Epithelial cell of proximal tubule (primary cell): ENCODE measurements around the gene PRPF40B. TPM values are rescaled to one million over a fixed set of nuclear protein-coding genes. Genes with fewer than 3 reads are reported as not detected.

Experiments used
- DNase-seq: peaks from one replicate; pipeline ENCODE4 v3.0.0-alpha.2; 2011; ENCODE audit warnings: low read depth
- H3K4me3 ChIP-seq: 2 replicates; pipeline ENCODE4 v1.5.1; 2011; ENCODE audit warnings: low read depth, mild to moderate bottlenecking, low read length
- total RNA-seq: library from RNA; depleted of rRNA; stranded (reverse); fragments of >200 nt; gene quantifications from 2 replicates; pipeline ENCODE4 v1.2.3, GENCODE V29; 2015
- TF ChIP-seq, protein P1 (sequence below): conservative IDR thresholded peaks from 2 replicates; pipeline ENCODE4 v1.5.1; 2012; ENCODE audit warnings: low read depth, mild to moderate bottlenecking, low read length

PRPF40B gene
- total RNA-seq, 1 donor from 2014 or later = 10.6 TPM

DNA sequence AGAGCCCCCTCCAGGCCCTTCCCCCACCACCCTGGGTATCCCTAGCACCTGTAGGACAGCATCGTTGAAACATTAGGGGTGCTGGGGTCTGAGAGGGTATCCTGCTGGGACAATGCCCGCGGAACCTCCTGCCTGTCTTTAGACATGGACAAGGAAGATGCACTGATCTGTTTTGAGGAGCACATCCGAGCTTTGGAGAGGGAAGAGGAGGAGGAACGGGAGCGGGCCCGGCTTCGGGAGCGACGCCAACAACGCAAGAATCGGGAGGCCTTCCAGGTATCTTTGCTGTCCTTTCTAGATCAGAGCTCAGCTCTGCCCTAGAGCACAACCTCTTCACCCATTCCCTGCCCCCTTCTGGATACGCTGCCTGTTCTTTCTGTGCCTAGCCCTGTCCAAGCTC lies 13.2 kb downstream of the PRPF40B start:
- TF ChIP-seq, protein P1, sequence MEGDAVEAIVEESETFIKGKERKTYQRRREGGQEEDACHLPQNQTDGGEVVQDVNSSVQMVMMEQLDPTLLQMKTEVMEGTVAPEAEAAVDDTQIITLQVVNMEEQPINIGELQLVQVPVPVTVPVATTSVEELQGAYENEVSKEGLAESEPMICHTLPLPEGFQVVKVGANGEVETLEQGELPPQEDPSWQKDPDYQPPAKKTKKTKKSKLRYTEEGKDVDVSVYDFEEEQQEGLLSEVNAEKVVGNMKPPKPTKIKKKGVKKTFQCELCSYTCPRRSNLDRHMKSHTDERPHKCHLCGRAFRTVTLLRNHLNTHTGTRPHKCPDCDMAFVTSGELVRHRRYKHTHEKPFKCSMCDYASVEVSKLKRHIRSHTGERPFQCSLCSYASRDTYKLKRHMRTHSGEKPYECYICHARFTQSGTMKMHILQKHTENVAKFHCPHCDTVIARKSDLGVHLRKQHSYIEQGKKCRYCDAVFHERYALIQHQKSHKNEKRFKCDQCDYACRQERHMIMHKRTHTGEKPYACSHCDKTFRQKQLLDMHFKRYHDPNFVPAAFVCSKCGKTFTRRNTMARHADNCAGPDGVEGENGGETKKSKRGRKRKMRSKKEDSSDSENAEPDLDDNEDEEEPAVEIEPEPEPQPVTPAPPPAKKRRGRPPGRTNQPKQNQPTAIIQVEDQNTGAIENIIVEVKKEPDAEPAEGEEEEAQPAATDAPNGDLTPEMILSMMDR = no peak
- H3K4me3 ChIP-seq = no peak overlapping the region
- no peak for DNase-seq

DNA sequence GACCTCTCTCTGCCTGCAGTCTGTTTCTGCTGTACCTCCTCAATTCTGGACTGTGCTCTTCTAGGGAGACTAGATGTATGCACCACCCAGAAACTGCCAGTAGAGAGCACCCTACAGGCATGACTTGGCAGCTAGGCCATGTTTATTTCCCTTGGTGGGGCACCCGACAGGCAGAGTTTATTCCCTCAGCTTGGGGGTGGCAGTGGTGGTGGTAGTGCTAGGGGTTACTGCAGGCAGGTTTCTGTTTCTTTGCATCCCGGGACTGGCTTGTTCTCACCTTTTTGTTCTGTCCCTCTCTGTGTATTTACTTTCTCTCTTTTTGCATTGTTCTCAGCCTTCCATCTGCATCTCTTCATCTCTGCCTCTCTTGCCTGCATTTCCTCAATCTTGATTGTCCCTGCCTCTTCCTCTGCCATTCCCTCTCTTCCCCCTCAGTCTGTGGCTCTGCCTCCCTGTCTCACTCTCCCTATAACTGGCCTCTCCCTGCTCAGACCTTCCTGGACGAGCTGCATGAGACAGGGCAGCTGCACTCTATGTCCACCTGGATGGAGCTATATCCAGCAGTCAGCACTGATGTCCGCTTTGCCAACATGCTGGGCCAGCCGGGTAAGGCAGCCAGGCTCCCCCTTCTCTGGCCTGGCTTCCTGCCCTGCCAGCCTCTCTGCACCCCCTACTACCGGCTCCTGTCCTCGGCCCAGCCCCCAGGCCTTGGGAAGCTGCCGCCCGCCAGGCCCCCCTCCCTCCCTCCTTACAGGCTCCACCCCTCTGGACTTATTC lies 13.8 kb downstream of the PRPF40B start:
- TF ChIP-seq, protein P1 = peak; percentile 77
- DNase-seq = peak; percentile 15
- no peak overlapping the region for H3K4me3 ChIP-seq

DNA sequence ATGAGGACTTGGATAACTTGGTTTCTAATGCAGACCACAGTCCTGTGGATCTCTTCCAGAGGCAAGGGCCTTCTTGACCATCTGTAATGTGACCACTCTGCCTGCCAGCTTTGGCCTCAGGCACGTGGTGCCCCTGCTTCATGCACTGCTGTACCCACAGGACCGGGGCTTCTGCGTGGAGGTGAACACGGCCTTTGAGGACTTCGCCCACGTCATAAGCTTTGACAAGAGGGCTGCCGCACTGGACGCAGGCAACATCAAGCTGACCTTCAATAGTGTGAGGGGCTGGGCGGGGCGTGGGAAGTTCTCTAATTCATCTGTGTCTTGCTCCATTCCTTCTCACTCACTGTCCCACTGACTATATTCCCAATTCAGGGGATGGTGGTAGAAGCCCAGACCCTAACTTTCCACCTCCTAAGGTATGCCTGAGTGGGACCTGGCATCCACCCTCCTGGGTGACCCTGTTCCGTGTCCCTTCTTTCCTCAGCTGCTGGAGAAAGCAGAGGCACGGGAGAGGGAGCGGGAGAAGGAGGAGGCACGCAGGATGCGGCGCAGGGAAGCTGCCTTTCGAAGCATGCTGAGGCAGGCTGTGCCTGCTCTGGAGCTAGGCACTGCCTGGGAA lies 18.5 kb downstream of the PRPF40B start:
- no peak overlapping the region for H3K4me3 ChIP-seq
- DNase-seq = no peak
- TF ChIP-seq, protein P1 = no peak

DNA sequence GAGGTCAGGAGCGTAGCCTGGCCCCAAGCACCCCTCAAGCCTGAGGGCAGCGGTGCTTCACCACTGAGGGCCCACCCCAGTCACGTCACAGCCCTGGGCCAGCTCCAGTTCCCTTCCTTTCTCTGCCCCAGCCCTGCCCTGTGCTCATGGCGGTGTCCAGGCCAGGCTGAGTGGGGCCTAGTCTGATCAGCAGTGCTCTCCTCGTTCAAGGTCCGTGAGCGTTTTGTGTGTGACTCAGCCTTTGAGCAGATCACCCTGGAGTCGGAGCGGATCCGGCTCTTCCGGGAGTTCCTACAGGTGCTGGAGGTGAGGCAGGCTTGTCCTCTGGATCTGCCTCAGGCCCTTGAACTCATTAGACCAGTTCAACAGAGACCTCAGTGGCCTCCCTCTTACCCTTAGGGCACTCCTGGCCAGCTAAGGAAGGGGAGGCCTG lies 19.0 kb downstream of the PRPF40B start:
- TF ChIP-seq, protein P1 = no peak
- no peak for DNase-seq
- H3K4me3 ChIP-seq = no peak overlapping the region

DNA sequence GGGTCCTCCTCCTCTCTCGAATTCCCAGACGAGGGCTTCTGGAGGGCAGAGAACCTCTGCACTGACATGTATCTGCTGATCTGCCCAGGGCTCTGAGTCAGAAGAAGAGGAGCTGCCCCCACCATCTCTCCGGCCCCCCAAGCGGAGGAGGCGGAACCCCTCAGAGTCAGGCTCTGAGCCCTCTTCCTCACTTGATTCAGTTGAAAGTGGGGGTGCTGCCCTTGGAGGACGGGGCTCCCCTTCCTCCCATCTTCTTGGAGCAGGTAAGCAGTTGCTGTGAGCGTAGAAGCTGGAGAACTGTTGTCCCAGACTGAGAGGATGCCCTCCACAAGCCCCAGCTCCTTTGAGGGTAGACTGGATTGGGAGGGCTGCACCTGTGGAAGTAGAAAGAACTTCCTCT lies 19.8 kb downstream of the PRPF40B start:
- no peak for DNase-seq
- TF ChIP-seq, protein P1 = no peak
- no peak overlapping the region for H3K4me3 ChIP-seq

DNA sequence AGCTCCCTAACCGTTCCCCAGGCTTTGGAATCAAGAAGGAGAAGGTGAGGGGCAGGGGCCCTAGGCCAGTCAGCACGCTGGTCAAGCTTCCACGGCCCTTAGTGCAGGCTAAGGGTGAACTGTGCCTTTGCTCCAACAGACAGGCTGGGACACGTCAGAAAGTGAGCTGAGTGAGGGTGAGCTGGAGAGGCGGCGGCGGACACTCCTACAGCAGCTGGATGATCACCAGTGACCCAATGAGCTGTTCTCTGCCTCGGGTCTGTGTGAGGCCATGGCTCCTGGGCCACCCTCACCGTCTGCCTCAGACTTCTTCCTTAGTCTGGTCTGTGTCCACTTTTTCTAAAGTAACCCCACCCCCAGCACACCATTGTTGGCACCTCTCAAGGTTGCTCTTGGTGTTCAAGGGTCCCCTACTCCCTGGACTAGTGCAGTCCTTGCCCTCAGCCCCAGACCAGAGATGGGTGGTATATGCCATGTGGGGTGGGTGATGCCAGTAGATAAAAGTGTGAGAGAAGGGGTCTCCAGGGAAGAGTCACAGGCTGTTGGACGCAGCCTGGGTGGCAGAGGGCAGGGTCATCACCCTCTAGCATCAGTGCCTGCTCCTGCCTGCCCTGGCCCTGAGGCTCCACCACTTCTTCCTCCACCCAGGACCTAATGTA lies 20.7 kb downstream of the PRPF40B start:
- no peak overlapping the region for H3K4me3 ChIP-seq
- no peak for DNase-seq
- TF ChIP-seq, protein P1 = no peak
